Lung (tissue), 12 donors: ENCODE measurements around the gene SUSD4. TPM values are rescaled to one million over a fixed set of nuclear protein-coding genes. Genes with fewer than 3 reads are reported as not detected.

Experiments used
- ATAC-seq: fragments of 200-7000 bp; cut with Tn5 transposase; one replicate; pipeline ENCODE4 v1.9.1; 2020; ENCODE audit warnings: moderate number of reproducible peaks; ENCODE audit not compliant: insufficient read depth, low FRiP score
- DNase-seq, 3 donors: peaks; one replicate each; pipeline ENCODE4 v3.0.0-alpha.2; 2013 to 2017
- H3K27ac ChIP-seq, 2 donors: one replicate each; pipeline ENCODE4 v1.5.1; 2013; ENCODE audit warnings: mild to moderate bottlenecking in 2 of 2, moderate library complexity in 2 of 2, control low read depth in 1 of 2, inconsistent platforms in 1 of 2, low read depth in 1 of 2, low read length in 1 of 2
- H3K27me3 ChIP-seq, 3 donors: one replicate each; pipeline ENCODE4 v1.5.1; 2013; ENCODE audit warnings: low read length in 2 of 3; ENCODE audit not compliant: control insufficient read depth in 3 of 3, insufficient read depth in 3 of 3
- H3K36me3 ChIP-seq, 4 donors: one replicate each; pipeline ENCODE4 v1.5.1; 2013; ENCODE audit warnings: low read length in 4 of 4, mild to moderate bottlenecking in 1 of 4, moderate library complexity in 1 of 4; ENCODE audit not compliant: control insufficient read depth in 4 of 4, insufficient read depth in 4 of 4
- H3K4me1 ChIP-seq, 5 donors: one replicate each; pipeline ENCODE4 v1.5.1; 2013; ENCODE audit warnings: low read length in 5 of 5, mild to moderate bottlenecking in 2 of 5, moderate library complexity in 1 of 5; ENCODE audit not compliant: control insufficient read depth in 5 of 5, insufficient read depth in 5 of 5
- H3K4me3 ChIP-seq: one replicate; pipeline ENCODE4 v1.5.1; 2013; ENCODE audit warnings: mild to moderate bottlenecking, control low read depth, moderate library complexity
- H3K9ac ChIP-seq, 2 donors: one replicate each; pipeline ENCODE4 v1.5.1; 2013; ENCODE audit warnings: low read length in 2 of 2, control low read depth in 1 of 2; ENCODE audit not compliant: insufficient read depth in 1 of 2
- H3K9me3 ChIP-seq, 4 donors: one replicate each; pipeline ENCODE4 v1.5.1; 2013; ENCODE audit warnings: low read length in 3 of 4, mild to moderate bottlenecking in 1 of 4, moderate library complexity in 1 of 4; ENCODE audit not compliant: control insufficient read depth in 4 of 4, insufficient read depth in 3 of 4
- CTCF ChIP-seq: IDR thresholded peaks from 2 replicates; pipeline ENCODE4 v1.5.1; 2012; ENCODE audit warnings: mild to moderate bottlenecking; ENCODE audit errors: control extremely low read depth, extremely low read depth
- WGBS, 2 donors: extraction: QIAGEN DNeasy Blood & Tissue Kit; methylation state at CpG; one replicate each; pipeline ENCODE4 v1.1.7; 2013; 5-methylcytosine and 5-hydroxymethylcytosine counted together
- polyA plus RNA-seq, 2 donors: library from polyadenylated mRNA; stranded (reverse); fragments of 200-250 nt; gene quantifications; one replicate each; pipeline ENCODE4 v1.2.1, GENCODE V29; 2013
- total RNA-seq, 2 donors: library from RNA; depleted of rRNA in 1 of 2; stranded (reverse); fragments of >200 nt in 1 of 2; gene quantifications; one replicate each; pipeline ENCODE4 v1.2.1, GENCODE V29; 2014 to 2021
- donor health status: control.
- donor health status: control.
- donor health status: Bipolar disorder and iron deficiency.
- donor health status: healthy.
- donor health status: DM: yes; HTN: yes; CAD: no.

Gene SUSD4
- total and polyA plus RNA-seq, 4 donors: 2.8 to 17.0 (median 4.9) TPM

GRCh38 chr1:223330466-223330865 is 33.5 kb downstream of the SUSD4 start:
- H3K27ac ChIP-seq: no peak overlapping the region
- H3K9ac ChIP-seq: no peak overlapping the region
- H3K4me3 ChIP-seq: no peak overlapping the region
- H3K9me3 ChIP-seq: no peaks in the 10 kb centered on the region
- no peak for ATAC-seq
- DNase-seq: no peak
- no peaks in the 10 kb centered on the region for H3K27me3 ChIP-seq
- H3K4me1 ChIP-seq: peaks cover 0 to 16% (median 3%) of the 10 kb centered on the region in 5 donors
- TF ChIP-seq CTCF: no peak
- no peaks in the 10 kb centered on the region for H3K36me3 ChIP-seq
- 79 to 83% methylated on average over 3 of the region's 3 CpGs for WGBS, 2 donors

DNA sequence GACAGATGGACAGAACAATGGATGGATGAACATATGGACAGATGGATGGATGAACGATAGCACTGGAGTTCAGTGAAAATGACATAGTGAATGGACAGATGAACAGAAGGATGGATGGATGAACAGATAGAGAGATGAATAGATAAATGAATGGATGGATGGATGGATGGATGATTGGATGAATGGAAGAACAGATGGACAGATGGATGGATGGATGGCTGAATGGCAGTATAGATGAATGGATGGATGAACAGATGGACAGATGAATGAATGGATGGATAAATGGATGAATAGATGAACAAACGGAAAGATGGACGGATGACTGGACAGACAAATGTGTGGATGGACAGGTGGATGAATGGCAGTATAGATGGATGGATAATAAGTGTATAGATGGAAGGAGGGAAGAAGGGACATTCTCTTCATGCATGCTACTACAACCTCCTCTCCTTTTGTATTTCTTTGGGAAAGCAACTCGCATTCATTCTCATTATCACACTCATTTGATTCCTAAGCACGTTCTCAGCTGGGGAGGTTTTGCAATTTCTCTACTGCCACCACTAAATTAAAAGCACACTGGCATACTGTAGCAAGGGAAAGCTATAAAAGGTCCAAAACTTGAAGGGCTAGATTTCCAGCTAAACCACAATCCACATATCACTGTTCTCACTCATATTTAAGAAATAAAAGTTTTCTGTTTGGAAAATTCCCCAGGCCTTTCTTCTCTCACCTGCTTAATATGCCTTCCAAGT is 34.1 kb downstream of the SUSD4 start:
- H3K27me3 ChIP-seq: no peaks in the 10 kb centered on the region
- no peak overlapping the region for H3K27ac ChIP-seq
- H3K9me3 ChIP-seq: no peaks in the 10 kb centered on the region
- TF ChIP-seq CTCF: no peak
- H3K4me3 ChIP-seq: no peak overlapping the region
- WGBS, 2 donors: 88 to 92% methylated on average over 5 of the region's 5 CpGs
- H3K36me3 ChIP-seq: no peaks in the 10 kb centered on the region
- no peak overlapping the region for H3K9ac ChIP-seq
- no peak for ATAC-seq
- peaks cover 0 to 16% (median 3%) of the 10 kb centered on the region in 5 donors for H3K4me1 ChIP-seq
- DNase-seq: peak in 1 of 3 donors; percentile 7

- Histone ChIP-seq H3K9me3 (no peaks in the 10 kb centered on the region), H3K27ac (no peak overlapping the region), H3K4me1 (peaks cover 0 to 16% (median 3%) of the 10 kb centered on the region in 5 donors), H3K4me3 (no peak overlapping the region), H3K36me3 (no peaks in the 10 kb centered on the region), H3K27me3 (no peaks in the 10 kb centered on the region), H3K9ac (no peak overlapping the region)
- no peak for DNase-seq
- ATAC-seq: no peak
- no peak for TF ChIP-seq CTCF
Measured at GRCh38 chr1:223329252-223329651, 34.7 kb downstream of the SUSD4 start.
